Fibroblast of pulmonary artery (primary cell): ENCODE results near the gene MBP.

Source experiments
- DNase-seq: peaks from one replicate; pipeline ENCODE4 v3.0.0-alpha.2; 2010; ENCODE audit warnings: low read depth
- H3K4me3 ChIP-seq: replicated peaks from 2 replicates; pipeline ENCODE4 v1.5.1; 2011; ENCODE audit warnings: low read depth, mild to moderate bottlenecking, control low read depth, low read length, moderate library complexity
- CTCF ChIP-seq: IDR thresholded peaks from 2 replicates; pipeline ENCODE4 v1.5.1; 2011; ENCODE audit warnings: mild to moderate bottlenecking, control low read depth, low read length, inconsistent platforms; ENCODE audit errors: missing control alignments

The MBP gene

GRCh38 chr18:77119851-77120491 lies 12.6 kb downstream of the MBP start:
- no peak overlapping the region for H3K4me3 ChIP-seq
- TF ChIP-seq CTCF, result no peak
- no peak for DNase-seq

DNA sequence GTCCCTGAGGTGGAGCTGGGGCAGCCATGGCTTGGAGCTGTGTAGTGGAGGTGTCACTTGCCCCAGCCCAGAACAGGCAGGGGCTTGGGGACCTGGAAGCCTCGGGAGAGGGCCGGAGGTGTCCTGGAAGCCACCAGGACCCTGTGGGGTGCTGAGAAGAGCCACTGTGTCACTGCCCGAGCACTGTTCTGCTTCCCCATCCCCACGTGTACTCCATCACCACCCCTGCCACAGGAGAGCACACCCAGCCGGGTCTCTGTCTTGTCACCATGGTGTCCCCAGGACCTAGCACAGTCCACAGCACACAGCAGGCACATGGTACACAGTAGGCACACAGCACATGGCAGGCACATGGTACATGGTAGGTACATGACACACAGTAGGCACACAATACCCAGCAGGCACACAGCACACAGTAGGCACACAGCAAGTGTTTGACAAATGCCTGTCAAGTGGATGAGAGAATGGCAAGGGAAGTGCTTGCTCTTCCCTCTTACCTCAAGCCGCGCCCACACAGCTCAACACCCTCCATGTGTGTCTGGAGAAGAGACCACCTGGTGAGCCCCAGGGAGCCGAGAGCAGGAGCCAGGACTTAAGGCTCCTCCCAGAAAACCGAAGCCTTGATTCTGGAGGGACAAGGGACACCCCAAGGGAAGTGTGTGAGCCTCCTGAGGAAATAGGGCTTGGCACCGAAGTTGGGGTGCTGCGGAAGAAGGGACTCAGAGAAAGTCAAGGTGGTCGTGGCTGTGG lies 13.3 kb downstream of the MBP start:
- no peak for TF ChIP-seq CTCF
- DNase-seq, result no peak
- no peak overlapping the region for H3K4me3 ChIP-seq

- H3K4me3 ChIP-seq, result no peak overlapping the region
- DNase-seq, result no peak
- TF ChIP-seq CTCF, result no peak
These were observed 14.1 kb downstream of the MBP start for GRCh38 chr18:77118256-77119090.

DNA sequence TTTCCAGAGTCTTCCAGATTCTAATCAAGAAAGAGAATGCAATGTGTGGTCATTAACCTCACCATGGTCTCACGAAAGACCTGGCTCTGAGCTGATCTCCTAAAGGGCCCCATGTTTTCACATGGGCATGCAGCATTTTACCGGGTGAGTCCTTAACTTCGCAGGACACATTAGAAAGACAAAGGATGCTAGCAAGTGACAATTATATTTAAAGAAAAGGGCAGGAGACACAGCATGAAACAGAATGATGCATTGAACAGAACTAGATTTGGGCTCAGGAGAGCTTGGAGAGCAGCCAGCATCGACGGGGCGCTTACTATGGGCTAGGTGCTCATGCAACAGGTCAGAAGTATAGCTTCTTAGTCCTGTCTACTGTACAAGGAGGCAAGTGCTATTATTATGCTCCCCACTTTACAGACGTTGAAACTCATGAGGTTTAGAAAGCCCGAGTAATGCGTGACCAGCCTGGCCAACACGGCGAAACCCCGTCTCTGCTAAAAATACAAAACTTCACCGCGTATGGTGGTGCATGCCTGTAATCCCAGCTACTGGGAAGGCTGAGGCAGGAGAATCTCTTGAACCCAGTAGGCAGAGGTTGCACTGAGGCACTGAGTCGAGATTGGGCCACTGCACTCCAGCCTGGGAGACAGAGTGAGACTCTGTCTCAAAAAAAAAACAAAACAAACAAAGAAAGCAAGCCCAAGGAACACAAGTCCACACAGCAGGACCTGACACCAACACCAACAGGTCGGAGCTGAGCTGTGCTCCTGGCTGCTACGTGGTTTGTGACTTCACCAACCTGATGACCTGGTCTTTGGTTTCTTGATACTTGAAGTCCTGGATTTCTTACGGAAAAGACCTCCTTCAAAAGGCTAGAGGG lies 16.1 kb downstream of the MBP start:
- DNase-seq, result no peak
- no peak overlapping the region for H3K4me3 ChIP-seq
- no peak for TF ChIP-seq CTCF

DNA sequence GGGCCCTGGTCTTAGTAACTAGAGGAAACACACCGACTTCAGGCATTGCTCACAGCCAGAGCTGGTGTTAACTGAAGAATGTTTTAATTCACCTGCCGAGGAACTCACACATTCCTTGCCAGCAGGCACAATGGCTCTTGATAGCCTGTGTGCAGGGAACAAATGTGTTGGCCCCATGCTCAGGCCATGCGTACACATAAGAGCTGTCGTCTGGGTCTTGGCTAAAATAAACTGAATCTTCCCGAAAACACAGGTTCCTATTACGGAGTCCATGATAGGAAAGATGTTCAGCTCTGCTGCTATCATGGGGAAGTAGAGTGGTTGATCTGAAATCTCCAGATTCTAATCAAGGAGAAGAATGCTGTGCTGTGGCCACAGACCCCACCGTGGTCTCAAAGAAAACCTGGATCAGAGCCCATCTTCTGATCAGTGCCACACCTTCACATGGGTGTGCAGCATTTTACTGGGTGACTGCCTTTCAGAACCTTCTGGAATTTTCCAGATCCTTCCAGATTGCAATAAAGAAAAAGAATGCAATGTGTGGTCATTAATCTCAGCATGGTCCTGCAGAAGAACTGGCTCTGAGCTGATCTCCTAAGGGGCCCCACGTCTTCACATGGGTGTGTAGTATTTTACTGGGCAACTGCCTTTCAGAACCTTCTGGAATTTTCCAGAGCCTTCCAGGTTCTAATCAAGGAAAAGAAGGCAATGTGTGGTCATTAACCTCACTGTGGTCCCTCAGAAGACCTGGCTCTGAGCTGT lies 17.2 kb downstream of the MBP start:
- DNase-seq, result no peak
- no peak overlapping the region for H3K4me3 ChIP-seq
- no peak for TF ChIP-seq CTCF
